HepG2 (cell line): ENCODE data around the gene CA14. TPM values are rescaled to one million over a fixed set of nuclear protein-coding genes. Genes with fewer than 3 reads are reported as not detected.

Source experiments
- ISL2 ChIP-seq: sonication (generic); formaldehyde crosslinking; IDR thresholded peaks from 2 replicates; pipeline ENCODE4 v1.5.0; 2020; ENCODE audit warnings: missing genetic modification reagents
- KLF16 ChIP-seq, 2 experiments: sonication (generic) in 1 of 2; formaldehyde crosslinking in 1 of 2; IDR thresholded peaks; 2 replicates each; pipeline versions ENCODE4 v1.6.1 to v1.8.0; 2016 to 2023; ENCODE audit warnings: missing genetic modification reagents in 2 of 2, missing compliant biosample characterization in 1 of 2
- PHF21A ChIP-seq: sonication (generic); formaldehyde crosslinking; IDR thresholded peaks from 2 replicates; pipeline ENCODE4 v1.5.0; 2020; ENCODE audit warnings: mild to moderate bottlenecking, missing genetic modification reagents
- REPIN1 ChIP-seq: sonication (generic); formaldehyde crosslinking; IDR thresholded peaks from 2 replicates; pipeline ENCODE4 v1.8.0; 2022; ENCODE audit warnings: missing genetic modification reagents, low read depth, mild to moderate bottlenecking, borderline replicate concordance
- SALL1 ChIP-seq: sonication (generic); formaldehyde crosslinking; IDR thresholded peaks from 2 replicates; pipeline ENCODE4 v1.8.0; 2022; ENCODE audit warnings: mild to moderate bottlenecking, missing genetic modification reagents
- SAP130 ChIP-seq: IDR thresholded peaks from 2 replicates; pipeline ENCODE4 v1.6.1; 2016; ENCODE audit warnings: low read depth
- TAF15 ChIP-seq: fragments of 200-400 bp; formaldehyde crosslinking; IDR thresholded peaks from one replicate; pipeline ENCODE4 v1.6.1; 2018; ENCODE audit warnings: mild to moderate bottlenecking, low read depth, low read length; ENCODE audit not compliant: poor library complexity, severe bottlenecking
- YEATS4 ChIP-seq: sonication (generic); formaldehyde crosslinking; IDR thresholded peaks from 2 replicates; pipeline ENCODE4 v1.4.0; 2020; ENCODE audit warnings: missing genetic modification reagents, borderline replicate concordance
- ZBTB3 ChIP-seq: sonication (generic); formaldehyde crosslinking; IDR thresholded peaks from 2 replicates; pipeline ENCODE4 v1.4.0; 2020; ENCODE audit warnings: low read depth, mild to moderate bottlenecking, moderate library complexity, missing genetic modification reagents, borderline replicate concordance
- ZC3H4 ChIP-seq: sonication (generic); formaldehyde crosslinking; IDR thresholded peaks from 2 replicates; pipeline ENCODE4 v1.4.0; 2020; ENCODE audit warnings: missing genetic modification reagents, borderline replicate concordance
- ZFAT ChIP-seq: sonication (generic); formaldehyde crosslinking; conservative IDR thresholded peaks from 2 replicates; pipeline ENCODE4 v1.8.1; 2023; ENCODE audit warnings: missing genetic modification reagents, inconsistent platforms
- ZNF569 ChIP-seq: sonication (generic); formaldehyde crosslinking; IDR thresholded peaks from 2 replicates; pipeline ENCODE4 v1.5.0; 2020; ENCODE audit warnings: mild to moderate bottlenecking, missing genetic modification reagents, moderate library complexity, borderline replicate concordance
- ZNF589 ChIP-seq: sonication (generic); formaldehyde crosslinking; conservative IDR thresholded peaks from 2 replicates; pipeline ENCODE4 v1.8.0; 2022; ENCODE audit warnings: mild to moderate bottlenecking, moderate library complexity, missing genetic modification reagents
- ZNF776 ChIP-seq: sonication (generic); formaldehyde crosslinking; IDR thresholded peaks from 2 replicates; pipeline ENCODE4 v1.4.0; 2020; ENCODE audit warnings: mild to moderate bottlenecking, missing genetic modification reagents
- polyA plus RNA-seq, 8 experiments: library from polyadenylated mRNA; depleted of rRNA in 3 of 8; stranded (reverse) in 7 of 8; unstranded in 1 of 8; fragments of >200 nt; fragmentation: Illumina TruSeq in 4 of 8; extraction: Trizol in 4 of 8; gene quantifications; 2 replicates each; pipeline versions ENCODE4 v1.2.1 to v1.2.3, GENCODE V29; 2011 to 2016; ENCODE audit warnings: low read depth in 4 of 8, missing spikeins in 1 of 8, mixed read lengths in 1 of 8; ENCODE audit not compliant: insufficient read depth in 1 of 8
- total RNA-seq, 5 experiments: library from RNA; depleted of rRNA; stranded (reverse); fragments of >200 nt; fragmentation: Illumina TruSeq; extraction: Trizol; gene quantifications; 2 replicates each; pipeline ENCODE4 v1.2.3, GENCODE V29; 2016; ENCODE audit warnings: low read depth in 1 of 5
- TF ChIP-seq, protein P1 (sequence below): sonication (generic); formaldehyde crosslinking; IDR thresholded peaks from 2 replicates; pipeline ENCODE4 v1.5.1; 2020; ENCODE audit warnings: missing genetic modification reagents, mild to moderate bottlenecking, borderline replicate concordance
- TF ChIP-seq, protein P2 (sequence below): sonication (generic); formaldehyde crosslinking; IDR thresholded peaks from 2 replicates; pipeline ENCODE4 v1.4.0; 2020; ENCODE audit warnings: missing genetic modification reagents
- TF ChIP-seq, protein P3 (sequence below): sonication (generic); formaldehyde crosslinking; IDR thresholded peaks from 2 replicates; pipeline ENCODE4 v1.4.0; 2020; ENCODE audit warnings: missing genetic modification reagents
- TF ChIP-seq, protein P4 (sequence below): IDR thresholded peaks from 2 replicates; pipeline ENCODE4 v1.6.1; 2016; ENCODE audit warnings: low read depth

The CA14 gene
- total and polyA plus RNA-seq, 2 of the 13 experiments (the other 11 are each of a cell fraction or from before 2014, with no cell fraction given): 2.4 to 8.5 TPM

DNA sequence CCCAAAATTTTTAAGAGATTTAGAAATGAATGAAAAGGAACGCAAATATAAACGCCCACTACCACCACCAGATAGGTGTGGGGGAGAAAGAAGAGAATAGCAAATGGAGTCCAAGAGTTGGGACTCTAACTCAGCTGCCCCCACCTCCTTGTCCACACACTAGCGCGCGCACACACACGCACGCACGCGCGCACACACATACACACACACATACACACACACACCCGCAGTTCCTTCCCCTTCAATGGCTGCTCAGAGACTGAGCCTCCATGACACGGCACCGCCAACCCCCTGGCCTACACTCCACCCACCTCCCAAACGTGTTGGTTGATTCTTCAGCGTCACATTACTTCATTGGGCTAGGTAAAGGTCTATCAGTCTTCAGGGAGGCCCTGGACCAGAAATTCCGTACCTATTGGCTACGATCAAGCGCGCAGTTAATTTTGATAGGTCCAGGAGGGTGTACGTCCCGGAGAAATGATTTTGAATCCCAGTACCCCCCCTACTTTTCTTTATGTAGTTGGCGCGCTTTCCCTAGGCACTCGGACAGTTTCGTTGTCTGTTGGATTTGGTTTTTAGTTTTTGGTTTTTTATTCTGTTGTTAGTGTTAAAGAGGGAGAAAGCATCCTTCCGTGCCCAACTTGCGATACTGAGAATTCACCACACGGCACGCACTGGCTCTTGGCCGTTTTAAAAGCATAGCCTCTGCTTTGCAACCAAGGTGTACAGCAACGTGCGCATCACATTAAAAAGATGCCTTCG is 21.5 kb upstream of the CA14 start, which contains the start of gene ANP32E (continued):
- TF ChIP-seq, protein P1, sequence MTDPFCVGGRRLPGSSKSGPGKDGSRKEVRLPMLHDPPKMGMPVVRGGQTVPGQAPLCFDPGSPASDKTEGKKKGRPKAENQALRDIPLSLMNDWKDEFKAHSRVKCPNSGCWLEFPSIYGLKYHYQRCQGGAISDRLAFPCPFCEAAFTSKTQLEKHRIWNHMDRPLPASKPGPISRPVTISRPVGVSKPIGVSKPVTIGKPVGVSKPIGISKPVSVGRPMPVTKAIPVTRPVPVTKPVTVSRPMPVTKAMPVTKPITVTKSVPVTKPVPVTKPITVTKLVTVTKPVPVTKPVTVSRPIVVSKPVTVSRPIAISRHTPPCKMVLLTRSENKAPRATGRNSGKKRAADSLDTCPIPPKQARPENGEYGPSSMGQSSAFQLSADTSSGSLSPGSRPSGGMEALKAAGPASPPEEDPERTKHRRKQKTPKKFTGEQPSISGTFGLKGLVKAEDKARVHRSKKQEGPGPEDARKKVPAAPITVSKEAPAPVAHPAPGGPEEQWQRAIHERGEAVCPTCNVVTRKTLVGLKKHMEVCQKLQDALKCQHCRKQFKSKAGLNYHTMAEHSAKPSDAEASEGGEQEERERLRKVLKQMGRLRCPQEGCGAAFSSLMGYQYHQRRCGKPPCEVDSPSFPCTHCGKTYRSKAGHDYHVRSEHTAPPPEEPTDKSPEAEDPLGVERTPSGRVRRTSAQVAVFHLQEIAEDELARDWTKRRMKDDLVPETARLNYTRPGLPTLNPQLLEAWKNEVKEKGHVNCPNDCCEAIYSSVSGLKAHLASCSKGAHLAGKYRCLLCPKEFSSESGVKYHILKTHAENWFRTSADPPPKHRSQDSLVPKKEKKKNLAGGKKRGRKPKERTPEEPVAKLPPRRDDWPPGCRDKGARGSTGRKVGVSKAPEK (CRISPR knock-in tag): no peak
- TF ChIP-seq ZFAT (no peak), ZNF569 (CRISPR knock-in tag) (no peak), ISL2 (CRISPR knock-in tag) (no peak), ZC3H4 (CRISPR knock-in tag) (peak; percentile 74; the same call in 1 of the 2 replicates), REPIN1 (CRISPR knock-in tag) (peak; percentile 70; the same call in 1 of the 2 replicates), ZNF776 (CRISPR knock-in tag) (0 out of 2 replicates have a peak, but pooled peaks have one; percentile 45), SALL1 (CRISPR knock-in tag) (peak; percentile 90), KLF16 (CRISPR knock-in tag; IDR thresholded peaks at IDR 0.05) (peak in 1 of 2 experiments; percentile 86; a peak in 2 of 4 replicates), PHF21A (CRISPR knock-in tag) (no peak), YEATS4 (CRISPR knock-in tag) (peak; percentile 55; the same call in 1 of the 2 replicates), ZNF589 (CRISPR knock-in tag) (peak; percentile 95), ZBTB3 (peak; percentile 80), TAF15 (no peak), SAP130 (CRISPR knock-in tag) (peak; percentile 93)
- TF ChIP-seq, protein P2, sequence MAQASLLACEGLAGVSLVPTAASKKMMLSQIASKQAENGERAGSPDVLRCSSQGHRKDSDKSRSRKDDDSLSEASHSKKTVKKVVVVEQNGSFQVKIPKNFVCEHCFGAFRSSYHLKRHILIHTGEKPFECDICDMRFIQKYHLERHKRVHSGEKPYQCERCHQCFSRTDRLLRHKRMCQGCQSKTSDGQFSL (CRISPR knock-in tag): peak; percentile 73; the same call in 1 of the 2 replicates
- TF ChIP-seq, protein P3, sequence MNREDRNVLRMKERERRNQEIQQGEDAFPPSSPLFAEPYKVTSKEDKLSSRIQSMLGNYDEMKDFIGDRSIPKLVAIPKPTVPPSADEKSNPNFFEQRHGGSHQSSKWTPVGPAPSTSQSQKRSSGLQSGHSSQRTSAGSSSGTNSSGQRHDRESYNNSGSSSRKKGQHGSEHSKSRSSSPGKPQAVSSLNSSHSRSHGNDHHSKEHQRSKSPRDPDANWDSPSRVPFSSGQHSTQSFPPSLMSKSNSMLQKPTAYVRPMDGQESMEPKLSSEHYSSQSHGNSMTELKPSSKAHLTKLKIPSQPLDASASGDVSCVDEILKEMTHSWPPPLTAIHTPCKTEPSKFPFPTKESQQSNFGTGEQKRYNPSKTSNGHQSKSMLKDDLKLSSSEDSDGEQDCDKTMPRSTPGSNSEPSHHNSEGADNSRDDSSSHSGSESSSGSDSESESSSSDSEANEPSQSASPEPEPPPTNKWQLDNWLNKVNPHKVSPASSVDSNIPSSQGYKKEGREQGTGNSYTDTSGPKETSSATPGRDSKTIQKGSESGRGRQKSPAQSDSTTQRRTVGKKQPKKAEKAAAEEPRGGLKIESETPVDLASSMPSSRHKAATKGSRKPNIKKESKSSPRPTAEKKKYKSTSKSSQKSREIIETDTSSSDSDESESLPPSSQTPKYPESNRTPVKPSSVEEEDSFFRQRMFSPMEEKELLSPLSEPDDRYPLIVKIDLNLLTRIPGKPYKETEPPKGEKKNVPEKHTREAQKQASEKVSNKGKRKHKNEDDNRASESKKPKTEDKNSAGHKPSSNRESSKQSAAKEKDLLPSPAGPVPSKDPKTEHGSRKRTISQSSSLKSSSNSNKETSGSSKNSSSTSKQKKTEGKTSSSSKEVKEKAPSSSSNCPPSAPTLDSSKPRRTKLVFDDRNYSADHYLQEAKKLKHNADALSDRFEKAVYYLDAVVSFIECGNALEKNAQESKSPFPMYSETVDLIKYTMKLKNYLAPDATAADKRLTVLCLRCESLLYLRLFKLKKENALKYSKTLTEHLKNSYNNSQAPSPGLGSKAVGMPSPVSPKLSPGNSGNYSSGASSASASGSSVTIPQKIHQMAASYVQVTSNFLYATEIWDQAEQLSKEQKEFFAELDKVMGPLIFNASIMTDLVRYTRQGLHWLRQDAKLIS (CRISPR knock-in tag): peak; percentile 96
- TF ChIP-seq, protein P4, sequence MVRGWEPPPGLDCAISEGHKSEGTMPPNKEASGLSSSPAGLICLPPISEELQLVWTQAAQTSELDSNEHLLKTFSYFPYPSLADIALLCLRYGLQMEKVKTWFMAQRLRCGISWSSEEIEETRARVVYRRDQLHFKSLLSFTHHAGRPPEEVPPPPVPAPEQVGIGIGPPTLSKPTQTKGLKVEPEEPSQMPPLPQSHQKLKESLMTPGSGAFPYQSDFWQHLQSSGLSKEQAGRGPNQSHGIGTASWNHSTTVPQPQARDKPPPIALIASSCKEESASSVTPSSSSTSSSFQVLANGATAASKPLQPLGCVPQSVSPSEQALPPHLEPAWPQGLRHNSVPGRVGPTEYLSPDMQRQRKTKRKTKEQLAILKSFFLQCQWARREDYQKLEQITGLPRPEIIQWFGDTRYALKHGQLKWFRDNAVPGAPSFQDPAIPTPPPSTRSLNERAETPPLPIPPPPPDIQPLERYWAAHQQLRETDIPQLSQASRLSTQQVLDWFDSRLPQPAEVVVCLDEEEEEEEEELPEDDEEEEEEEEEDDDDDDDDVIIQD (CRISPR knock-in tag): no peak
